K562 (cell line): ENCODE results near the gene PRF1. TPM values are rescaled to one million over a fixed set of nuclear protein-coding genes. Genes with fewer than 3 reads are reported as not detected.

Source experiments
- ATAC-seq: fragments of 200-7000 bp; cut with Tn5 transposase; 3 replicates; pipeline ENCODE4 v1.9.1; 2020; ENCODE audit warnings: moderate library complexity
- BruUV-seq: library from RNA; stranded (reverse); fragments of 400-500 nt; replicated peaks from 2 replicates; lab custom pipeline; 2021; lab: Mats Ljungman, UMichigan
- CTCF ChIA-PET: fragments of 300-600 bp; formaldehyde crosslinking; extraction: SDS; loops from one replicate; lab custom pipeline; 2021; ENCODE audit warnings: low intra/inter-chr PET ratio; lab: Yijun Ruan, JAX
- POLR2A ChIA-PET: fragments of 300-600, 350-650 bp; sonication (Branson Sonifier 250); formaldehyde crosslinking; extraction: SDS; loops from one replicate; lab custom pipeline; 2021; ENCODE audit warnings: antibody characterized with exemption, inconsistent platforms; lab: Yijun Ruan, JAX
- DNase-seq, 4 experiments: peaks; one replicate each; pipeline versions ENCODE4 v3.0.0 to v3.0.0-alpha.2; 2011 to 2018; ENCODE audit warnings: low spot score in 3 of 4, mixed read lengths in 3 of 4; ENCODE audit errors: extremely low read depth in 1 of 4
- FAIRE-seq: peaks from 2 replicates; lab custom pipeline; 2011; peaks lifted over from hg19 to GRCh38; lab: Jason Lieb, UNC
- H2AFZ ChIP-seq: 2 replicates; pipeline ENCODE4 v1.6.0; 2011; ENCODE audit warnings: low read depth, low read length, control low read depth, inconsistent platforms
- H3K27ac ChIP-seq: fragments of 200-600 bp; 3 replicates; pipeline ENCODE4 v1.8.0; 2011; ENCODE audit warnings: low read depth, mild to moderate bottlenecking, control low read depth, inconsistent platforms, low read length, moderate library complexity, mixed read lengths; ENCODE audit errors: extremely low read depth
- H3K27me3 ChIP-seq, 2 experiments: fragments of 300-600 bp in 1 of 2; 2 replicates in 1 of 2; 3 replicates in 1 of 2; pipeline versions ENCODE4 v1.6.0 to v1.8.0; 2011; ENCODE audit warnings: inconsistent platforms in 2 of 2, low read length in 2 of 2, mild to moderate bottlenecking in 1 of 2, mixed read lengths in 1 of 2, moderate library complexity in 1 of 2; ENCODE audit not compliant: control insufficient read depth in 2 of 2, insufficient read depth in 2 of 2
- H3K36me3 ChIP-seq: fragments of 300-600 bp; 3 replicates; pipeline ENCODE4 v1.8.0; 2011; ENCODE audit warnings: mild to moderate bottlenecking, low read length, inconsistent platforms; ENCODE audit not compliant: control insufficient read depth, insufficient read depth
- H3K4me1 ChIP-seq, 2 experiments: fragments of 200-600 bp in 1 of 2; replicated peaks in 1 of 2; 2 replicates in 1 of 2; 3 replicates in 1 of 2; pipeline versions ENCODE4 v1.5.1 to v1.8.0; 2011; ENCODE audit warnings: inconsistent platforms in 2 of 2, low read length in 2 of 2, mild to moderate bottlenecking in 1 of 2, mixed read lengths in 1 of 2, moderate library complexity in 1 of 2; ENCODE audit not compliant: control insufficient read depth in 2 of 2, insufficient read depth in 2 of 2
- H3K4me2 ChIP-seq: 2 replicates; pipeline ENCODE4 v1.6.1; 2011; ENCODE audit warnings: low read length, control low read depth, inconsistent platforms, mixed read lengths; ENCODE audit not compliant: insufficient read depth
- H3K4me3 ChIP-seq: fragments of 200-600 bp; sonication (generic), shearing (Covaris generic); 2 replicates; pipeline ENCODE4 v1.5.1; 2016; ENCODE audit warnings: control low read depth, inconsistent platforms
- H3K79me2 ChIP-seq: fragments of 200-600 bp; 3 replicates; pipeline ENCODE4 v1.8.0; 2011; ENCODE audit warnings: low read length, inconsistent platforms; ENCODE audit not compliant: control insufficient read depth, insufficient read depth
- H3K9ac ChIP-seq, 2 experiments: 2 replicates each; pipeline versions ENCODE4 v1.6.0 to v1.6.1; 2011; ENCODE audit warnings: low read depth in 2 of 2, low read length in 2 of 2, control low read depth in 1 of 2, inconsistent platforms in 1 of 2, mild to moderate bottlenecking in 1 of 2, mixed read lengths in 1 of 2; ENCODE audit not compliant: insufficient read depth in 1 of 2
- H3K9me1 ChIP-seq: one replicate; pipeline ENCODE4 v1.6.0; 2011; ENCODE audit warnings: inconsistent platforms, mild to moderate bottlenecking, low read length, moderate library complexity; ENCODE audit not compliant: control insufficient read depth, insufficient read depth
- H3K9me3 ChIP-seq: replicated peaks from 2 replicates; pipeline ENCODE4 v1.5.1; 2011; ENCODE audit warnings: low read depth, low read length, inconsistent platforms; ENCODE audit not compliant: control insufficient read depth, insufficient read depth
- H4K20me1 ChIP-seq: replicated peaks from 2 replicates; pipeline ENCODE4 v1.6.1; 2011; ENCODE audit warnings: low read length, inconsistent platforms, mixed read lengths; ENCODE audit not compliant: control insufficient read depth, insufficient read depth
- HNRNPL ChIP-seq: fragments of 200-400 bp; formaldehyde crosslinking; IDR thresholded peaks from 2 replicates; pipeline ENCODE4 v1.6.1; 2017; ENCODE audit warnings: low read depth, mild to moderate bottlenecking, low read length
- LCOR ChIP-seq: sonication (generic); formaldehyde crosslinking; IDR thresholded peaks from 2 replicates; pipeline ENCODE4 v1.8.0; 2022; ENCODE audit warnings: mild to moderate bottlenecking, missing genetic modification reagents
- NONO ChIP-seq, 2 experiments: fragments of 200-400 bp in 1 of 2; fragments of 450-650 bp in 1 of 2; formaldehyde crosslinking in 1 of 2; IDR thresholded peaks; 2 replicates each; pipeline ENCODE4 v1.6.1; 2017; ENCODE audit warnings: low read depth in 2 of 2, mild to moderate bottlenecking in 2 of 2, moderate library complexity in 2 of 2, low read length in 1 of 2
- PRMT5 ChIP-seq: sonication (generic); formaldehyde crosslinking; IDR thresholded peaks from 2 replicates; pipeline ENCODE4 v1.5.0; 2020; ENCODE audit warnings: missing genetic modification reagents
- RFX7 ChIP-seq: fragments of 250-450 bp; sonication (Bioruptor Pico); IDR thresholded peaks from 2 replicates; pipeline ENCODE4 v1.5.1; 2021; ENCODE audit warnings: mild to moderate bottlenecking
- ZKSCAN1 ChIP-seq: fragments of 150-350 bp; IDR thresholded peaks from 2 replicates; pipeline ENCODE4 v1.6.1; 2016; ENCODE audit warnings: low read depth, low read length
- ZNF174 ChIP-seq: fragments of 250-450 bp; sonication (Bioruptor Pico); IDR thresholded peaks from 2 replicates; pipeline ENCODE4 v1.4.0; 2020; ENCODE audit warnings: mild to moderate bottlenecking
- ZNF280A ChIP-seq: fragments of 450-650 bp; IDR thresholded peaks from 2 replicates; pipeline ENCODE4 v1.6.1; 2018; ENCODE audit warnings: mild to moderate bottlenecking, low read depth; ENCODE audit not compliant: partially characterized antibody
- WGBS: fragments of 100-300 bp; shearing (Covaris generic); methylation state at CpG from one replicate; pipeline ENCODE4 v1.1.6; 2016; ENCODE audit warnings: low coverage, mixed read lengths; ENCODE audit not compliant: insufficient coverage; ENCODE audit errors: missing lambda C conversion rate; 5-methylcytosine and 5-hydroxymethylcytosine counted together
- in situ Hi-C: fragments of 300-500 bp; cut with MboI; formaldehyde crosslinking; loops from 4 replicates; pipeline ENCODE4 v1.15.0; 2018; ENCODE audit warnings: inconsistent platforms, mixed read lengths
- intact Hi-C: fragments of 100-400 bp; cut with micrococcal nuclease; formaldehyde crosslinking; loops from 2 replicates; pipeline ENCODE4 v1.14.2; 2022
- polyA plus RNA-seq, 8 experiments: library from polyadenylated mRNA; depleted of rRNA in 4 of 8; stranded (reverse) in 5 of 8; unstranded in 3 of 8; fragments of >200 nt; fragmentation: Nextera tagmentation in 2 of 8; fragmentation: Illumina TruSeq in 1 of 8; extraction: Ambion mirVana in 2 of 8; extraction: Trizol in 1 of 8; gene quantifications; 2 replicates each; pipeline versions ENCODE4 v1.2.1 to v1.2.3, GENCODE V29; 2011 to 2014; ENCODE audit warnings: inconsistent platforms in 1 of 8, missing spikeins in 1 of 8
- total RNA-seq, 7 experiments: library from RNA; depleted of rRNA in 6 of 7; stranded (reverse); fragments of >200 nt in 6 of 7; fragmentation: Illumina TruSeq in 2 of 7; extraction: Trizol in 2 of 7; gene quantifications; 2 replicates each; pipeline versions ENCODE4 v1.2.1 to v1.2.3, GENCODE V29; 2011 to 2021; ENCODE audit warnings: low replicate concordance in 1 of 7
- TF ChIP-seq, protein P1 (sequence below): fragments of 250-450 bp; sonication (Bioruptor Pico); IDR thresholded peaks from 2 replicates; pipeline ENCODE4 v1.4.0; 2020; ENCODE audit warnings: mild to moderate bottlenecking, moderate library complexity
- TF ChIP-seq, protein P2 (sequence below): sonication (generic); formaldehyde crosslinking; IDR thresholded peaks from 2 replicates; pipeline ENCODE4 v1.9.0; 2022; ENCODE audit warnings: mild to moderate bottlenecking, missing genetic modification reagents
- TF ChIP-seq, protein P3 (sequence below): conservative IDR thresholded peaks from 2 replicates; pipeline ENCODE4 v1.6.1; 2011; ENCODE audit warnings: low read depth, mild to moderate bottlenecking, low read length; ENCODE audit not compliant: control insufficient read depth

Gene PRF1
- total and polyA plus RNA-seq, 9 of the 15 experiments (the other 6 are each of a cell fraction or from before 2014, with no cell fraction given): 3.8 to 8.6 (median 6.3) TPM

DNA sequence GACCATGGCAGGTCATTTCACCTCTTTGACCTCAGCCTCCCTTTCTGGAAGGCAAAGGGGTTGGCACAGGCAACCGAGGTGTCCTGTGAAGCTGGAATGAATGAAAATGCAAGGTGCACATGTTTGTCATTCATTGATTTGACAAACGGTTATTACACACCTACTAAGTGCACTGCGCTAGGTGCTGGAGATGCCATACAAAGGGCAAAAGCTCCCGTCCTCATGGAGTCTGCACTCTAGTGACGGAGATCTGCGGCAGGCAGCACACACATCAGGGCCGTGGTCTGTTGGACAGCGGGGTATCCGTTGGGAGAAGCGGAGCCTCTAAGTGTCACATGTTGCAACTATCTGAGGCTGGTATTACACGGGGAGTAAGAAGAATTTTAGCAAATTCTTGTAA, 44.2 kb downstream of the PRF1 start:
- Histone ChIP-seq H3K9ac (peak overlapping the region in 1 of 2 experiments; percentile 40; a peak in 1 of 4 replicates), H2AFZ (no peak overlapping the region), H3K4me2 (no peak overlapping the region), H3K27ac (no peak overlapping the region), H4K20me1 (no peaks in the 10 kb centered on the region), H3K79me2 (no peaks in the 10 kb centered on the region), H3K4me3 (no peak overlapping the region), H3K36me3 (no peaks in the 10 kb centered on the region), H3K9me1 (no peaks in the 10 kb centered on the region), H3K9me3 (no peaks in the 10 kb centered on the region), H3K27me3 (no peaks in the 10 kb centered on the region), H3K4me1 (peaks cover 25 to 52% of the 10 kb centered on the region in 2 experiments)
- in situ Hi-C loops: no loop called here
- ChIA-PET CTCF (interaction anchor here (0.5 to 2.0 kb wide), 3 partner anchors 113 to 201 kb away, joined by 3 to 15 read pairs (median 3); partner anchors contain the start of gene ADAMTS14), POLR2A (interaction anchor here (0.6 to 3.0 kb wide), 7 partner anchors 10 to 123 kb away, joined by 3 to 13 read pairs (median 4); no protein-coding TSS in a partner anchor)
- WGBS: 43% methylated on average over 11 of the region's 11 CpGs
- no TSS peak for BruUV-seq
- FAIRE-seq: no peak
- TF ChIP-seq, protein P1, sequence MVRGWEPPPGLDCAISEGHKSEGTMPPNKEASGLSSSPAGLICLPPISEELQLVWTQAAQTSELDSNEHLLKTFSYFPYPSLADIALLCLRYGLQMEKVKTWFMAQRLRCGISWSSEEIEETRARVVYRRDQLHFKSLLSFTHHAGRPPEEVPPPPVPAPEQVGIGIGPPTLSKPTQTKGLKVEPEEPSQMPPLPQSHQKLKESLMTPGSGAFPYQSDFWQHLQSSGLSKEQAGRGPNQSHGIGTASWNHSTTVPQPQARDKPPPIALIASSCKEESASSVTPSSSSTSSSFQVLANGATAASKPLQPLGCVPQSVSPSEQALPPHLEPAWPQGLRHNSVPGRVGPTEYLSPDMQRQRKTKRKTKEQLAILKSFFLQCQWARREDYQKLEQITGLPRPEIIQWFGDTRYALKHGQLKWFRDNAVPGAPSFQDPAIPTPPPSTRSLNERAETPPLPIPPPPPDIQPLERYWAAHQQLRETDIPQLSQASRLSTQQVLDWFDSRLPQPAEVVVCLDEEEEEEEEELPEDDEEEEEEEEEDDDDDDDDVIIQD: peak; percentile 44; the same call in 1 of the 2 replicates
- TF ChIP-seq LCOR (CRISPR knock-in tag): no peak
- TF ChIP-seq, protein P2, sequence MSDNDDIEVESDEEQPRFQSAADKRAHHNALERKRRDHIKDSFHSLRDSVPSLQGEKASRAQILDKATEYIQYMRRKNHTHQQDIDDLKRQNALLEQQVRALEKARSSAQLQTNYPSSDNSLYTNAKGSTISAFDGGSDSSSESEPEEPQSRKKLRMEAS (CRISPR knock-in tag): peak; percentile 44; the same call in 1 of the 2 replicates
- TF ChIP-seq PRMT5 (CRISPR knock-in tag): no peak
- 0 out of 2 replicates have a peak, but pooled peaks have one; percentile 29 for TF ChIP-seq RFX7
- TF ChIP-seq HNRNPL: no peak
- TF ChIP-seq ZNF174 (CRISPR knock-in tag): no peak
- TF ChIP-seq ZKSCAN1: peak; percentile 76; the same call in 1 of the 2 replicates
- TF ChIP-seq NONO (IDR thresholded peaks at IDR 0.05; ENCODE audit: low read depth in 2 of 2, low read length in 1 of 2): no peak
- TF ChIP-seq ZNF280A: no peak
- TF ChIP-seq, protein P3, sequence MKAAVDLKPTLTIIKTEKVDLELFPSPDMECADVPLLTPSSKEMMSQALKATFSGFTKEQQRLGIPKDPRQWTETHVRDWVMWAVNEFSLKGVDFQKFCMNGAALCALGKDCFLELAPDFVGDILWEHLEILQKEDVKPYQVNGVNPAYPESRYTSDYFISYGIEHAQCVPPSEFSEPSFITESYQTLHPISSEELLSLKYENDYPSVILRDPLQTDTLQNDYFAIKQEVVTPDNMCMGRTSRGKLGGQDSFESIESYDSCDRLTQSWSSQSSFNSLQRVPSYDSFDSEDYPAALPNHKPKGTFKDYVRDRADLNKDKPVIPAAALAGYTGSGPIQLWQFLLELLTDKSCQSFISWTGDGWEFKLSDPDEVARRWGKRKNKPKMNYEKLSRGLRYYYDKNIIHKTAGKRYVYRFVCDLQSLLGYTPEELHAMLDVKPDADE: no peak
- no peak for ATAC-seq
- intact Hi-C loops: loop anchor here (2.0 kb wide), 5 partner anchors 21 to 323 kb away; no protein-coding TSS in a partner anchor
- DNase-seq: no peak
